Right renal cortex interstitium (tissue), 3 donors: ENCODE measurements around the gene ZDHHC14. TPM values are rescaled to one million over a fixed set of nuclear protein-coding genes. Genes with fewer than 3 reads are reported as not detected.

Experiments used
- DNase-seq, 3 donors: peaks; one replicate each; pipeline ENCODE4 v3.0.0-alpha.2; 2013; ENCODE audit warnings: low read depth in 3 of 3, low spot score in 2 of 3
- polyA plus RNA-seq, 3 donors: library from polyadenylated mRNA; unstranded; fragments of 120-200 nt; gene quantifications; one replicate each; pipeline ENCODE4 v1.2.1, GENCODE V29; 2013; ENCODE audit not compliant: insufficient read length in 3 of 3

The ZDHHC14 gene
- polyA plus RNA-seq, 3 donors = 15.9 to 19.5 (median 18.5) TPM

DNA sequence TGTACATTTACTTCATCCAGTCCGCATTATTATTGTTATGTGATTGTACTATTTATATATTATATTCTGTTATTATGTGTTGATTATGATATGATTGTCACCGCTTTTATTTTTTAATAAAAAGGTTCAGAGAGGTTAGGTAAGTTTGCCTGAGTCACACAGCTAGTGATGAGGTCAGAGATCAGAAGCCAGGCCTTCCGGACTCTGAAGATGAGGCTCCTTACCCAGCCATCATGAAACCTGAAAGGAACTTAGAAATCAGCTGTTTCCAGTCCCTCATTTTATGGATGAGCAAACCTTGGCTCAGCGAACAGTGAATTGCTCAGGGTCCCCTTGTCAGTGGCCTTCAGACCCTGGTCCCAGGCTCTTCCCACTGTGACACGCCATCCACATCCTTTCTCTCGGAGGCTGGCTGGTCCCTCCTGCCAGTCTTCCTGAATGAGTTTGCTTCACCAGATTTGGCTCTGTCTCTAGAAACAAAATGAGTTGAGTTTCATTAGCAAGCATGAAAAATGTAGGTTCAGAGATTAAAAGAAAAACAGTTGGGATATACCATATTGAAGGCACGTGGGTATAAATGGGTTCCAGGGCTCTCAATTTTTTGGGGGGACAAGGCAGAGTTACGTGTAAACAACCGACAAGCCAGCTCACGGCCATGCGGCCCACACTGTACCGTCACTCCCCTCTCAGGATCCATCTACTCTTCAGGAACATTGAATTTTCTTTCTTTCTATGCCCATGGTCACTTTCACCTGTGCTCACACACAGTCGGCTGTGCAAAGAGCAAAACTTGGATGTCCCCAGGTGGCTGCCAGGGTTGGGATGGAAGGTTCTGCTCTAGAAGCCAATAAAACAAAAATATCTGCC lies 132.9 kb downstream of the ZDHHC14 start:
- no peak for DNase-seq

GRCh38 chr6:157514659-157515496 lies 133.9 kb downstream of the ZDHHC14 start:
- DNase-seq = no peak

DNA sequence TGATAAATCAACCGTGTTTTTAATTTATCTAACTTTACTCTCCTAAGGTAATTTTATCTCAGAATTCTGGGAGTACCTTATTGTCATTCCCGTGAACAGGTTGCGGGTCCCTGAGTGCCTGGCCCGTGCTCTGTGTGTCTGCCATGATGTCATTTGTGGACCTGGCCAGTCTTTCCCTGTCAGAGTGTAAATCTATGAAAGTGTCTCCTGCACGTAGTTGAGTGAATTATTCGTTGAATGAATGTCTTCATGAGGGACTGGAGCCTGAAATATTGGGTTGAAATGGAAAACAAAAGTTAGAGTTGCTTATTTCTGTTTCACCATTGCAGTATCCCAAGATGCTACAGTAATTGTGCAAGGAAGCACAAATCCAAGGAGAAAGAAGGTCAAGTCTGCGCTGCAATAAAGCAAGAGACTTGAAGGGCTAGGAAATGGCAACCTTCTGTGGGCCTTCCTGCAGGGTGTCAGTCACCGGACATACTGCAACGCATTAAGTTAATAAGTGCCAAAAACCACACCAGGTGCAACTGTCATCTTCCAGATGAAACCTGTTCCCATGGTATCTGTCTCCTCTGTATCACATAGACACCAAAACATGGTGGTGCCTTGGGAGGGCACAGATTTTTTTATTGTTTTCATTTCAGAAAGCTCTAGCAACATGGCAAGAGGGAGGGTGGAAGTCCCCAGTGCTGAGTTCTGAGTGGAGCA lies 135.5 kb downstream of the ZDHHC14 start:
- no peak for DNase-seq

DNA sequence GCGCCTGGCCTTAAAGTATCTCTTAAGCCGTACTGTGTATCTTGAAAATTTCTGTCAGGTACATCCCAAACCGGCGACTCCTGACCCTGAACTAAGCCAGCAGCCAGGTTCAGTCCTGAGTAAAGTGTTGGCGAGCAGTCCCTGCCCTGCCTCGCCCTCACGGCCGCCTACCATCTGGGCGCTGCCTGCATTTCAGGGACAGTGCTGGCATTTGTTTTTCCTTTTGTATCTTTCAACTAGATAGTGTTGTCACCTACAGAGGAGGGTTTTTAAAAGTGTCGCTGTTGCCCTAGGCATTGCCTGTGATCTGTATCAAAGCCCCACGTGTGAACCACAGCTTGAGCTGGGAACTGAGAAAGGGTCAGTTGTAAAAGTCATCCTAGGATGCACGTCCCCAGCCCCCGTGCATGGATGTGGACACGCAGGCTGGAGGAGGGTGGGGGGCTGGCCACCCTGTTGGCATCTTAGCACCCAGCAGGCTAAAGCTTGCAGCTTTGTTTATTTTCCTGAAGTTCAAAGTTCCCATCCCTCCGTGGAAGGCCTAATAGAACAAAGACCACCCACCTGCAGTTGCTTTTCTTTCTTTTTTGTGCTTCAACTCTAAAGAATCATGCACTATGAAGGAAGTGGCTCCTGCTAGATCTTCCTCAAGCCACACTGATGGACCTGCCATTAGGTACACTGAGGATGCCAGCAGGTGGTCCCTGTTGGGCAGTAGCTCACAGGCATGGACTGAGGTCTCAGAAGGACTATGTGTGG lies 136.8 kb downstream of the ZDHHC14 start:
- DNase-seq = no peak

GRCh38 chr6:157518397-157519250 lies 137.6 kb downstream of the ZDHHC14 start:
- DNase-seq = no peak

- no peak for DNase-seq
Observed at GRCh38 chr6:157519255-157520116, 138.5 kb downstream of the ZDHHC14 start.

DNA sequence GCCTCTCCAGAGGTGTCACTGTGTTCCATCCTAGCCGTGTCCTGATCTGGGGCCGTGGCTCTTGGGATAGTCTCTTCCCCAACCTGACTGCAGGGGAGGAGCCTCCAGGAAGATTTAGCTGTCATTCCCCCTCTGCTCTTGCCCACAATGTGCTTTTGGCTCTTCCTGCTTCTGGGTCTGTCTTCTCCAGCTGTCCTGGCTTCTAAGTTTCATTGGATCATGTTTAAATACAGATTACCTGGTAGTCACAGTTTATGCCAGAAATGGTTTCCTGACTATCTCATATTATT lies 139.1 kb downstream of the ZDHHC14 start:
- DNase-seq = no peak

DNA sequence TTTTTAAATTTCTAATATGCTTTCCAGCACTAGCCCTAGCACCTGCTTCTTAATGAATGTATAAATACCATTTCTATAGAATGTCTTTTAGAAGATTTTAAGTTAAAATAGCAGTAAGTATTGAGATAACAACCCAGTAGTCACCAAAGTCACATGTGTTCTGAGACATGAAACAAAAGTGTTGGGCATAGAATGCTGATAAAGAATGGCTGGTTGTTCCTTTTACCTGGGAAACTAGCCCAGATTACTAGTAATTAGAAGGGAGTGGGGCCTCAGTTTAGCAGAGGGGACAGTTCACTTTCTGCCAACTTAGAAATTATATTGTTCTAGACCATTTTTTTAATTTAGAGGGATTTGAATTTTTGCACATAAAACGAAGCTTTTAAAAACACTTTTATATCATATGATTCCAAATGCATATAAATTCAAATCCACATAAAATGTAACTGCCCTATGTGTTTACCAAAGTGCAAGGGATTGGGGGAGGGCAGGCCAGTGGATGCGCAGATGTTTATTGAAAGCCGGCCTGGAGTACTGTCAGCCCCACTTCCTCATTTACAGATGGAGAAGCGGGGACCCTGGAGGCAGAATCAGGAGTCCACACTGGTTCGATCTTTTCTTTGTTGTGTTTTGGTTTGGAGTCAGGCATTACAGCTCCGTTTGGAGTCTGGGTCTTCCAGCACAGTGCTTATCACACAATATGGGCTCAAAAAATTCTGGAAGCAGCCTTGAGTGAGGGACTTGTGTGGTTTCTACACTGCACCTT lies 139.8 kb downstream of the ZDHHC14 start:
- no peak for DNase-seq

DNA sequence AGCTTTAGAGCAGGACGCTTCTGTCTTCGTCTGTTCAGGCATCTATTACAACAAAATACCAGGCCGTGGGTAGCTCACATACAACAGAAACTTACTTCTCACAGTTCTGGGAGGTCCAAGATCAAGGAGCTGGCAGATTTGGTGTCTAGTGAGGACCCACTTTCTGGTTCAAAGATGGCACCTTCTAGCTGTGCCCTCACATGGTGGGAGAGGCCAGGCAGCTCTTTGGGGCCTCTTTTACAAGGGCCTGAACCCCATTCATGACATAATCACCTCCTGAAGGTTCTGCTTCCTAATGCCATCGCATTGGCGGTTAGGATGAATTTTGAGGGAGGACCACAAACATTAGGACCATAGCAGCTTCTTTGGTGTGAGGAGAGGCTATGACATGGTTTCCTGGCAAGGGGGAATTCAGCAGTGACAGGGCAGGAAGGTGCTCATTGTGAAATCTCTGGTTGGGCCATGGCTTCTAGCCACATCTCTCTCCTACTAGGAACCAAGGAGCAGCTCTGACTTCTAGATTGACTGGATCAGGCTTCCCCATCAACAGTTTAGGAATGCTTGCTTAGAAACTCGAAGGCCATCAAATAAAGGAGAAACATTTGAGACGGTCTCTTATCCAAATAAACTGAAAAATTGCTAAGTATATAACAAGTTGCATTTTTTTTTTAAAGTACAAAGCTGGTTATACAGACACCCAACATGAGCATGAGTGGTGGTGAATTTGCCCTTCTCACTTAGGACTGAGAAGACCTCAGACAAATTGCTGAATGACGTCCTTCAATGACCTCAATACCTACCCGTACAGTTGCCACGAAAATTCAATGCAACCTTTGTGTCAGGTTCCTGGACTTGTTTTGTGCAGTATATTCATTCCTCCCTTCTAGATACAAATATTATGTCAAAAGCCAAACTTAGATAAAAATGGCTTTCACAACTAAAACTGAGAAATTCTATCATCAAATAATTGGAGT lies 140.7 kb downstream of the ZDHHC14 start:
- DNase-seq = no peak

DNA sequence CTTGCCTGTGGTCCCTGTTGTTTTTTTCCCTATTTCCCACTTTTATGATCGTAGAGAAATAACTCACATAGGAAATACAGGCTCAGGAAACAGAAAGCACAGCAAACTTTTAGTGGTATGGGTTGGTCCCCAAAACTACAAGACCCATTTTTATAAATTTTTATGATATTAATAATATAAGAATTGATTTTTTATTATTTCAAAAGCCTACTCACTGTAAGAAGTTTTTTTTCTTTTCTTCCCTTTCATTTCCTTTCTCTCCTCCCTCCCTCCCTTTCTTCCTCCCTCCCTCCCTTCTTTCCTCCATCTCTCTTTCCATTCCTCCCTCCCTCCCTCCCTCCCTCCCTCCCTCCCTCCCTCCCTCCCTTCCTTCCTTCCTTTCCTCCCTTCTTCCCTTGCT lies 141.5 kb downstream of the ZDHHC14 start:
- no peak for DNase-seq

DNA sequence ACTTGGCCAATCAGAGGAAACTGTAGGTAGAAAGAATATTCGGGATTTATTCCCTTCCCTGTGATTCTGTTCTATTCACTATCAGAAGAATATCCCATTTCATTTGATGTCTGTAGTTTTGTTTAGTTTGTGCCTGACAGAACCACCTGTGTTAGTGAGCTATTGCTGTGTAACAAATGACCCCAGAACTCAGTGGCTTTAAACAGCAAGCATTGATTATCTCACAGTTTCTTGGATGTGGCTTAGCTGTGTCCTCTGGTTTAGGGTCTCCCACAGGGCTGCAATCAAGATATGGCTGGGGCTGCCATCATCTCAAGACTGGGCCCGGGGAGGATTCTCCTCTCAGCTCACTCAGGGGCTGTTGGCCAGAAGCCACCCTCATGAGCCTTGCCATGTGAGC lies 143.7 kb downstream of the ZDHHC14 start:
- no peak for DNase-seq

- DNase-seq = no peak
Observed at GRCh38 chr6:157525292-157525889, 144.4 kb downstream of the ZDHHC14 start.

DNA sequence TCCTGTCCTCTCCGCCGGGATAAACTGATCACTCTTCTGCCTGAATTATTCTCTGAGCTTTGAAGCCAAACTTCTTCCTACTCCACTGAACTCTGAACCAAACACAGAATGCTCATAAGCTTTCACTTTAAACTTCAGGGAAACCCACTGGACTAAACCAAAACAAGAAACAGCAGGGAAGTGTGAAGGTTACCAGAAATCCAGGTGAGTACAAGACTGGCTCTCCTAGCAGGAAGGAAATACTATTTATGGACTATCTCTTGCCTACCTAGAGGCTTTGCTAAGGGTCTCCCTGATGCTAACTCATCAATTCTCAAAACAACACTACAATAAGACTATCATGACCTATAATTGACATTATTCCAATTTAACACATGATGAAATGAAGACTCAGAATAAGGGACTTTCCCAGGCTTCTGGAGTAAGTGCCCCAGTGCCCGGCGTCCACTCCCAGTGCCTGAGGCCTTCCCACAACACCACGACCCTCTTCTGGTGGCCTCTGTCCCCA lies 145.0 kb downstream of the ZDHHC14 start:
- DNase-seq = no peak

GRCh38 chr6:157527471-157527907 lies 146.5 kb downstream of the ZDHHC14 start:
- no peak for DNase-seq

- DNase-seq = no peak
Observed at GRCh38 chr6:157528931-157529653, 148.1 kb downstream of the ZDHHC14 start.

- no peak for DNase-seq
Observed at GRCh38 chr6:157529654-157530039, 148.7 kb downstream of the ZDHHC14 start.
